SK-N-SH (cell line): Measurements from ENCODE around the gene TCF19.

ENCODE experiments used
- CHD2 ChIP-seq: fragments of 150-350 bp; IDR thresholded peaks from 2 replicates; pipeline ENCODE4 v1.6.1; 2018; ENCODE audit warnings: low read length; ENCODE audit not compliant: partially characterized antibody
- EP300 ChIP-seq, 2 experiments: IDR thresholded peaks; 2 replicates each; pipeline versions ENCODE4 v1.4.0 to v1.6.1; 2012; ENCODE audit warnings: borderline replicate concordance in 1 of 2, low read depth in 1 of 2, low read length in 1 of 2
- GATA2 ChIP-seq: sonication (generic); formaldehyde crosslinking; IDR thresholded peaks from 2 replicates; pipeline ENCODE4 v1.5.0; 2020; ENCODE audit warnings: mild to moderate bottlenecking, missing genetic modification reagents
- JUND ChIP-seq: IDR thresholded peaks from 2 replicates; pipeline ENCODE4 v1.4.0; 2012
- MXI1 ChIP-seq: IDR thresholded peaks from 2 replicates; pipeline ENCODE4 v1.6.1; 2012; ENCODE audit warnings: mild to moderate bottlenecking, low read depth, low read length, improper control_type of control experiment
- POLR2AphosphoS5 ChIP-seq: IDR thresholded peaks from 2 replicates; pipeline ENCODE4 v1.6.1; 2012; ENCODE audit warnings: low read depth, low read length
- RAD21 ChIP-seq: IDR thresholded peaks from 2 replicates; pipeline ENCODE4 v1.6.1; 2012; ENCODE audit warnings: mild to moderate bottlenecking, low read length
- TEAD4 ChIP-seq: IDR thresholded peaks from 2 replicates; pipeline ENCODE4 v1.4.0; 2012; ENCODE audit warnings: mild to moderate bottlenecking, borderline replicate concordance; ENCODE audit not compliant: insufficient read depth
- TF ChIP-seq, protein P1 (sequence below): fragments of 200-600 bp; sonication (generic); IDR thresholded peaks from 2 replicates; pipeline ENCODE4 v1.6.1; 2017; ENCODE audit warnings: antibody characterized with exemption, mild to moderate bottlenecking, moderate library complexity
- TF ChIP-seq, protein P2 (sequence below): IDR thresholded peaks from 2 replicates; pipeline ENCODE4 v1.4.0; 2012; ENCODE audit warnings: low read depth, borderline replicate concordance
- TF ChIP-seq, protein P3 (sequence below): fragments of 150-350 bp; IDR thresholded peaks from 2 replicates; pipeline ENCODE4 v1.6.1; 2017; ENCODE audit warnings: antibody characterized with exemption, low read length, low read depth, borderline replicate concordance

DNA sequence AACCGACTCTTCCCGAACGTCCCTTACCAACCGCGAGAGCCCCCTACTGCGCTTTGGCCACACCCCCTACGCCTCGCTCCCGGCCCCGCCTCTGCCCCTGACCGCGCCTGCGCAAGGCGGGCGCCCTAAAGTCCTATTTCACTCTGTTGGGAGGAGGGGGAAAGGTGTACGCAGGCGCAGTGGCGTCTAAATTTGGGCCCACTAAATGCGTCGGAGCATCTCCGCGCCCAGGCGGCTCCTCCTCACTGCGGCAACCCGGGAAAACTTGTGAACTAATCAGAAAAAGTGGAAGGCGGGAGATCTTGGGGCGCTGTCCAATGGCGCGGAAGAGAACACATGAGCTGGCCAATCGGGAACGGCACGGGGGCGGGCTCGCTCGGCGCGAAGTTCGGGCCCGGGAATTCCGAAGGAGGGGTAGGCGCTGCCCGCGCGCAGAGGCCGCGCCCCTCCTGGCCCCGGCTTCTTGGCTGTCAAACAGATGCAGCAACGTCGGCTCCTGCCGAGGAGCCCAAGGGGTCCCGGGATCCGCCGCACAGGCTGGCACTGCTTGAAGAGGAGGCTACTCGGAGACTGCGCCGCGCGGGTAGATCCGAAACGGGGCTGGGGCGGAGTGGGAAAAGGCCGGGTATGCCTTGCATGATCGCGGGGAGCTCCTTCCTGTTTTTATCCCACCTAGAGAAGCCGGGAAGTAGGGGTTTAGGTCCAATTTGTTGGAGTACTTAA, at the start of gene TCF19:
- TF ChIP-seq, protein P1, sequence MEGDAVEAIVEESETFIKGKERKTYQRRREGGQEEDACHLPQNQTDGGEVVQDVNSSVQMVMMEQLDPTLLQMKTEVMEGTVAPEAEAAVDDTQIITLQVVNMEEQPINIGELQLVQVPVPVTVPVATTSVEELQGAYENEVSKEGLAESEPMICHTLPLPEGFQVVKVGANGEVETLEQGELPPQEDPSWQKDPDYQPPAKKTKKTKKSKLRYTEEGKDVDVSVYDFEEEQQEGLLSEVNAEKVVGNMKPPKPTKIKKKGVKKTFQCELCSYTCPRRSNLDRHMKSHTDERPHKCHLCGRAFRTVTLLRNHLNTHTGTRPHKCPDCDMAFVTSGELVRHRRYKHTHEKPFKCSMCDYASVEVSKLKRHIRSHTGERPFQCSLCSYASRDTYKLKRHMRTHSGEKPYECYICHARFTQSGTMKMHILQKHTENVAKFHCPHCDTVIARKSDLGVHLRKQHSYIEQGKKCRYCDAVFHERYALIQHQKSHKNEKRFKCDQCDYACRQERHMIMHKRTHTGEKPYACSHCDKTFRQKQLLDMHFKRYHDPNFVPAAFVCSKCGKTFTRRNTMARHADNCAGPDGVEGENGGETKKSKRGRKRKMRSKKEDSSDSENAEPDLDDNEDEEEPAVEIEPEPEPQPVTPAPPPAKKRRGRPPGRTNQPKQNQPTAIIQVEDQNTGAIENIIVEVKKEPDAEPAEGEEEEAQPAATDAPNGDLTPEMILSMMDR = no peak
- TF ChIP-seq, protein P2, sequence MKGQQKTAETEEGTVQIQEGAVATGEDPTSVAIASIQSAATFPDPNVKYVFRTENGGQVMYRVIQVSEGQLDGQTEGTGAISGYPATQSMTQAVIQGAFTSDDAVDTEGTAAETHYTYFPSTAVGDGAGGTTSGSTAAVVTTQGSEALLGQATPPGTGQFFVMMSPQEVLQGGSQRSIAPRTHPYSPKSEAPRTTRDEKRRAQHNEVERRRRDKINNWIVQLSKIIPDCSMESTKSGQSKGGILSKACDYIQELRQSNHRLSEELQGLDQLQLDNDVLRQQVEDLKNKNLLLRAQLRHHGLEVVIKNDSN = no peak
- TF ChIP-seq RAD21 = no peak
- TF ChIP-seq EP300 (IDR thresholded peaks at IDR 0.05; ENCODE audit: borderline replicate concordance in 1 of 2, low read depth in 1 of 2, low read length in 1 of 2) = 0 out of 4 replicates have a peak, but pooled peaks of 1 of the 2 experiments have one; percentile 9
- TF ChIP-seq POLR2AphosphoS5 = peak; percentile 67; the same call in 1 of the 2 replicates
- no peak for TF ChIP-seq GATA2
- peak; percentile 23; the same call in 1 of the 2 replicates for TF ChIP-seq TEAD4
- no peak for TF ChIP-seq JUND
- peak; percentile 95 for TF ChIP-seq CHD2
- TF ChIP-seq MXI1 = peak; percentile 90
- TF ChIP-seq, protein P3, sequence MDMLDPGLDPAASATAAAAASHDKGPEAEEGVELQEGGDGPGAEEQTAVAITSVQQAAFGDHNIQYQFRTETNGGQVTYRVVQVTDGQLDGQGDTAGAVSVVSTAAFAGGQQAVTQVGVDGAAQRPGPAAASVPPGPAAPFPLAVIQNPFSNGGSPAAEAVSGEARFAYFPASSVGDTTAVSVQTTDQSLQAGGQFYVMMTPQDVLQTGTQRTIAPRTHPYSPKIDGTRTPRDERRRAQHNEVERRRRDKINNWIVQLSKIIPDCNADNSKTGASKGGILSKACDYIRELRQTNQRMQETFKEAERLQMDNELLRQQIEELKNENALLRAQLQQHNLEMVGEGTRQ = no peak
